A549 treated with AZD9567 at 1 μM for 4 hours (cell line): Measurements from ENCODE around the gene PAX9. TPM values are rescaled to one million over a fixed set of nuclear protein-coding genes. Genes with fewer than 3 reads are reported as not detected.

Experiments used
- total RNA-seq: library from RNA; stranded (reverse); fragments of 200-300 nt; extraction: Qiagen RNA extraction; gene quantifications from 5 replicates; pipeline ENCODE4 v1.2.3, GENCODE V29; 2022; ENCODE audit not compliant: insufficient read depth

The PAX9 gene
- 1.5 to 3.7 TPM (median 3.2 TPM) in 5 replicates for total RNA-seq

GRCh38 chr14:36661506-36662257, at the start of gene PAX9:
Gene PAX9, plus strand, starts transcription at chr14:36661860. Its CDS starts 230 bp downstream, at chr14:36662090.

Other genes starting within 250 kb of the PAX9 start
- gene NKX2-1, start 141.6 kb upstream of the PAX9 start, total RNA-seq, result 0.03 to 0.08 TPM in 2 of 5 replicates, not detected in the others
- 2.9 to 3.6 TPM (median 3.4 TPM) in 4 of 5 replicates, not detected in the other for gene NKX2-8, start 79.2 kb upstream of the PAX9 start, total RNA-seq